DND-41 (cell line): Measurements from ENCODE around the gene TNFSF18.

ENCODE experiments used
- EZH2 ChIP-seq: IDR thresholded peaks from 3 replicates; pipeline ENCODE4 v1.6.1; 2012; ENCODE audit warnings: borderline replicate concordance, low read depth, mild to moderate bottlenecking, moderate library complexity, low read length, inconsistent platforms; ENCODE audit not compliant: severe bottlenecking
- TF ChIP-seq, protein P1 (sequence below): IDR thresholded peaks from 2 replicates; pipeline ENCODE4 v1.5.1; 2012; ENCODE audit warnings: borderline replicate concordance, low read length, moderate library complexity, mild to moderate bottlenecking; ENCODE audit not compliant: poor library complexity, severe bottlenecking; ENCODE audit errors: extremely low read depth

DNA sequence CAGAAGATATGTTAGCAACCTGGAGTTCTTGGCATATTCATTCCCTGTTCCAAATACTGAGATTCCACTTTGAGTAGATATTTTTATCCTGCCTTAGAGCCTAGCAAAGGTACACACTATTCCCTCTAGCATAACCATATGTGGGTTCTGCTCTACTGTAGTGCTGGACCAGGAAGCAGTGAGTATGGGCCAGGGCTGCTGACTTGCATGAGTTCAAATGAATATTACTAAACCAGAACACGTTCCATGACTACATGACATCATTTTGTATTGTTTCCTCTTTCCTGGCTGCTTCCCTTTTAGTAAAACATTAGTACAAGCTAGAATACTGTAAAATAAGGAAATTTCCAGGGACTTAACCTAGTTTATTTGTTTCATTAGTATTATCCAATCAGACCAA is 41.1 kb downstream of the TNFSF18 start:
- TF ChIP-seq, protein P1, sequence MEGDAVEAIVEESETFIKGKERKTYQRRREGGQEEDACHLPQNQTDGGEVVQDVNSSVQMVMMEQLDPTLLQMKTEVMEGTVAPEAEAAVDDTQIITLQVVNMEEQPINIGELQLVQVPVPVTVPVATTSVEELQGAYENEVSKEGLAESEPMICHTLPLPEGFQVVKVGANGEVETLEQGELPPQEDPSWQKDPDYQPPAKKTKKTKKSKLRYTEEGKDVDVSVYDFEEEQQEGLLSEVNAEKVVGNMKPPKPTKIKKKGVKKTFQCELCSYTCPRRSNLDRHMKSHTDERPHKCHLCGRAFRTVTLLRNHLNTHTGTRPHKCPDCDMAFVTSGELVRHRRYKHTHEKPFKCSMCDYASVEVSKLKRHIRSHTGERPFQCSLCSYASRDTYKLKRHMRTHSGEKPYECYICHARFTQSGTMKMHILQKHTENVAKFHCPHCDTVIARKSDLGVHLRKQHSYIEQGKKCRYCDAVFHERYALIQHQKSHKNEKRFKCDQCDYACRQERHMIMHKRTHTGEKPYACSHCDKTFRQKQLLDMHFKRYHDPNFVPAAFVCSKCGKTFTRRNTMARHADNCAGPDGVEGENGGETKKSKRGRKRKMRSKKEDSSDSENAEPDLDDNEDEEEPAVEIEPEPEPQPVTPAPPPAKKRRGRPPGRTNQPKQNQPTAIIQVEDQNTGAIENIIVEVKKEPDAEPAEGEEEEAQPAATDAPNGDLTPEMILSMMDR, result no peak
- TF ChIP-seq EZH2, result no peak
